Endothelial cell of umbilical vein (primary cell): ENCODE results near the gene MRFAP1.

ENCODE experiments used
- CTCF ChIP-seq, 2 donors: IDR thresholded peaks; 1 replicate in 1 of 2; 2 replicates in 1 of 2; pipeline ENCODE4 v1.5.1; 2011; ENCODE audit warnings: low read length in 2 of 2, mild to moderate bottlenecking in 2 of 2, moderate library complexity in 2 of 2, control low read depth in 1 of 2, inconsistent platforms in 1 of 2, low read depth in 1 of 2; ENCODE audit not compliant: insufficient read depth in 1 of 2; ENCODE audit errors: extremely low read depth in 1 of 2
- EZH2 ChIP-seq: IDR thresholded peaks from 2 replicates; pipeline ENCODE4 v1.6.1; 2012; ENCODE audit warnings: borderline replicate concordance, low read depth, mild to moderate bottlenecking, moderate library complexity, low read length, inconsistent platforms; ENCODE audit not compliant: severe bottlenecking
- POLR2A ChIP-seq: IDR thresholded peaks from 2 replicates; pipeline ENCODE4 v1.6.1; 2012; ENCODE audit warnings: low read depth, mild to moderate bottlenecking, control low read depth, low read length

DNA sequence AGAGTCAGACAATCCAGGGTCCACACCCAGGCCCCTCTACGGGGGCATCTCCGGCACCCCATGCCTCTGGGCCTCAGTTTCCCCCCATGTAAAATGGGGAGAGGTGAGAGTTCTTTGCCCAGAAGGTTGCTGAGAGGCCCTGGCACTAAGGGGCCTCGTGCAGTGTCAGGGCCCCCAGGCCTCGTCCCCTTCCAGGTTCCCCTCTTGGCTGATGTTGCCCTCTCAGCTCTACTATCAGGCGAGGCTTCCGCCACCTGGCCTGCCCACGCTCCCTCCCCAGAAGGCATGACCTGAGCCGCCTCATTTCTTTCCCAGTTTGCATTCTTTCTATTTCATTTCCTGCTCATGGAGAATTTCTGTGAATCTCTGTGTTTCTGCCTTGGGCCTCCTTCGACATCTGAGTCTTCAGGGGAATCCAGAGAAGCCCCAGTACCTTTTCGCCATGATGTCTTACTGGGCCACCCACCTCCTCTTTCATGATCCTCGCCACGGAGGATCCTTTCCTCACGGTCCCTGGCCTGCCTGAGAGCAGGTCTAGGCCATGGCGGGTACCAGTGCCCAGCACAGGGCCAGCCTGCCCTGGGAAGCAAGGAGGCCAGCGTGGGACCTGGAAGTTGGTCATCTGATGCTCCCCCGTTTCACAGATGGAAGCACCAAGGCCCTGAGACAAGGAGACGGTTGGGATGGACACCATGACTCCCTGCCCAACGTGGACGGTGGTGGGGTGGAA, 21.9 kb upstream of the MRFAP1 start:
- TF ChIP-seq CTCF (IDR thresholded peaks at IDR 0.05; ENCODE audit: extremely low read depth in 1 of 2, insufficient read depth in 1 of 2, low read depth in 1 of 2, low read length in 2 of 2): no peak
- TF ChIP-seq POLR2A: no peak
- TF ChIP-seq EZH2: no peak
